A549 (cell line): Measurements from ENCODE around the gene ARAP1. TPM values are rescaled to one million over a fixed set of nuclear protein-coding genes. Genes with fewer than 3 reads are reported as not detected.

ENCODE experiments used
- ATAC-seq, 2 experiments: fragments of 200-7000 bp in 1 of 2; fragments of >200 bp in 1 of 2; cut with Nextera tagmentation in 1 of 2; cut with Tn5 transposase in 1 of 2; 3 replicates each; pipeline versions ENCODE4 v1.8.0 to v1.9.1; 2018 to 2020; ENCODE audit warnings: mild to moderate bottlenecking in 1 of 2, moderate library complexity in 1 of 2
- CTCF ChIA-PET: fragments of 300-600 bp; sonication (Branson Sonifier 250); formaldehyde crosslinking; extraction: SDS; loops from one replicate; lab custom pipeline; 2021; ENCODE audit warnings: antibody characterized with exemption, inconsistent platforms; lab: Yijun Ruan, JAX
- POLR2A ChIA-PET: fragments of 350-600 bp; formaldehyde crosslinking; extraction: SDS; loops from one replicate; lab custom pipeline; 2021; ENCODE audit warnings: antibody characterized with exemption, inconsistent platforms; lab: Yijun Ruan, JAX
- DNase-seq, 2 experiments: peaks; one replicate each; pipeline versions ENCODE4 v3.0.0 to v3.0.0-alpha.2; 2011 to 2016; ENCODE audit warnings: low read depth in 1 of 2, low spot score in 1 of 2
- FAIRE-seq: peaks from 2 replicates; lab custom pipeline; 2011; peaks lifted over from hg19 to GRCh38; lab: Jason Lieb, UNC
- H3K27ac ChIP-seq, 2 experiments: fragments of >200 bp; sonication (Bioruptor Twin); formaldehyde crosslinking; 3 replicates each; pipeline ENCODE4 v1.5.1; 2016 to 2017
- H3K4me1 ChIP-seq: fragments of >200 bp; sonication (Bioruptor Twin); formaldehyde crosslinking; 3 replicates; pipeline ENCODE4 v1.6.1; 2016
- H3K4me2 ChIP-seq: fragments of >200 bp; sonication (Bioruptor Twin); formaldehyde crosslinking; 3 replicates; pipeline ENCODE4 v1.6.1; 2016
- H3K4me3 ChIP-seq: fragments of >200 bp; sonication (Bioruptor Twin); formaldehyde crosslinking; 3 replicates; pipeline ENCODE4 v1.5.1; 2016
- H3K9me3 ChIP-seq: fragments of >200 bp; sonication (Bioruptor Twin); formaldehyde crosslinking; 3 replicates; pipeline ENCODE4 v1.6.1; 2016
- ATOH8 ChIP-seq: fragments of 250-450 bp; sonication (Bioruptor Pico); IDR thresholded peaks from 2 replicates; pipeline ENCODE4 v1.5.0; 2020; ENCODE audit warnings: low read depth, mild to moderate bottlenecking, moderate library complexity
- CEBPB ChIP-seq, 2 experiments: fragments of >200 bp in 1 of 2; sonication (Bioruptor Twin) in 1 of 2; formaldehyde crosslinking in 1 of 2; IDR thresholded peaks; 2 replicates each; pipeline ENCODE4 v1.6.1; 2012 to 2016
- CHD2 ChIP-seq: fragments of 150-350 bp; IDR thresholded peaks from 2 replicates; pipeline ENCODE4 v1.6.1; 2014; ENCODE audit warnings: low read length; ENCODE audit not compliant: partially characterized antibody
- EHF ChIP-seq: fragments of 250-450 bp; sonication (Bioruptor Pico); IDR thresholded peaks from 2 replicates; pipeline ENCODE4 v1.5.0; 2020; ENCODE audit warnings: mild to moderate bottlenecking
- EHMT2 ChIP-seq: fragments of 200-600 bp; sonication (generic); IDR thresholded peaks from 2 replicates; pipeline ENCODE4 v1.6.1; 2016; ENCODE audit warnings: antibody characterized with exemption, low read depth, mild to moderate bottlenecking, moderate library complexity
- EP300 ChIP-seq, 2 experiments: fragments of >200 bp; sonication (Bioruptor Twin); formaldehyde crosslinking; IDR thresholded peaks; 2 replicates in 1 of 2; 3 replicates in 1 of 2; pipeline ENCODE4 v1.6.1; 2016 to 2017
- FOSB ChIP-seq: fragments of 250-450 bp; sonication (Bioruptor Pico); IDR thresholded peaks from 2 replicates; pipeline ENCODE4 v1.5.0; 2020; ENCODE audit warnings: mild to moderate bottlenecking, moderate library complexity
- FOXS1 ChIP-seq: fragments of 250-450 bp; sonication (Bioruptor Pico); IDR thresholded peaks from 2 replicates; pipeline ENCODE4 v1.5.0; 2020; ENCODE audit warnings: mild to moderate bottlenecking, moderate library complexity
- HOXA7 ChIP-seq: fragments of 250-450 bp; sonication (Bioruptor Pico); IDR thresholded peaks from 2 replicates; pipeline ENCODE4 v1.5.0; 2020; ENCODE audit warnings: mild to moderate bottlenecking, moderate library complexity
- HOXB5 ChIP-seq: fragments of 250-450 bp; sonication (Bioruptor Pico); IDR thresholded peaks from 2 replicates; pipeline ENCODE4 v1.5.0; 2020; ENCODE audit warnings: mild to moderate bottlenecking, moderate library complexity
- JUNB ChIP-seq: fragments of >200 bp; sonication (Bioruptor Twin); formaldehyde crosslinking; IDR thresholded peaks from 2 replicates; pipeline ENCODE4 v1.6.1; 2016
- KDM1A ChIP-seq: fragments of 200-600 bp; sonication (generic); IDR thresholded peaks from 2 replicates; pipeline ENCODE4 v1.6.1; 2016; ENCODE audit warnings: low read depth, mild to moderate bottlenecking
- NFE2L2 ChIP-seq: fragments of 150-350 bp; conservative IDR thresholded peaks from 2 replicates; pipeline ENCODE4 v1.6.1; 2014; ENCODE audit warnings: low read length
- NPAS2 ChIP-seq: fragments of 250-450 bp; sonication (Bioruptor Pico); IDR thresholded peaks from 2 replicates; pipeline ENCODE4 v1.8.0; 2022; ENCODE audit warnings: mild to moderate bottlenecking, moderate library complexity, borderline replicate concordance
- NR3C1 ChIP-seq: fragments of >200 bp; sonication (Bioruptor Twin); formaldehyde crosslinking; IDR thresholded peaks from 3 replicates; pipeline ENCODE4 v1.6.1; 2017
- POLR2A ChIP-seq: IDR thresholded peaks from 2 replicates; pipeline ENCODE4 v1.6.1; 2012; ENCODE audit warnings: mild to moderate bottlenecking, low read length
- POLR2AphosphoS2 ChIP-seq: conservative IDR thresholded peaks from 2 replicates; pipeline ENCODE4 v1.6.1; 2012; ENCODE audit warnings: low read length, improper control_type of control experiment, inconsistent platforms
- RCOR1 ChIP-seq: fragments of 150-350 bp; IDR thresholded peaks from 2 replicates; pipeline ENCODE4 v1.6.1; 2014; ENCODE audit warnings: antibody characterized with exemption, low read length, low read depth
- SMC3 ChIP-seq: fragments of >200 bp; sonication (Bioruptor Twin); formaldehyde crosslinking; IDR thresholded peaks from 3 replicates; pipeline ENCODE4 v1.6.1; 2018; ENCODE audit warnings: inconsistent platforms
- TFCP2L1 ChIP-seq: fragments of 250-450 bp; sonication (Bioruptor Pico); IDR thresholded peaks from 2 replicates; pipeline ENCODE4 v1.5.0; 2021; ENCODE audit warnings: mild to moderate bottlenecking
- TP53 ChIP-seq: fragments of 250-450 bp; sonication (Bioruptor Pico); IDR thresholded peaks from 2 replicates; pipeline ENCODE4 v1.5.0; 2021; ENCODE audit warnings: mild to moderate bottlenecking, moderate library complexity
- ZNF302 ChIP-seq: fragments of 250-450 bp; sonication (Bioruptor Pico); IDR thresholded peaks from 2 replicates; pipeline ENCODE4 v1.9.0; 2021; ENCODE audit warnings: inconsistent platforms, mild to moderate bottlenecking, moderate library complexity
- ZSCAN20 ChIP-seq: fragments of 250-450 bp; sonication (Bioruptor Pico); IDR thresholded peaks from 2 replicates; pipeline ENCODE4 v1.8.0; 2022; ENCODE audit warnings: mild to moderate bottlenecking, moderate library complexity
- WGBS: methylation state at CpG from one replicate; pipeline ENCODE4 v1.1.6; 2017; ENCODE audit errors: missing lambda C conversion rate; 5-methylcytosine and 5-hydroxymethylcytosine counted together
- polyA plus RNA-seq, 4 experiments: library from polyadenylated mRNA; depleted of rRNA in 3 of 4; stranded (reverse); fragments of >200 nt; fragmentation: RNase III in 1 of 4; extraction: RNeasy Plus Mini Kit Qiagen cat#74134 plus additional on column Dnase treatment in 1 of 4; gene quantifications; 2 replicates in 3 of 4; 3 replicates in 1 of 4; pipeline ENCODE4 v1.2.3, GENCODE V29; 2011 to 2017
- TF ChIP-seq, protein P1 (sequence below): IDR thresholded peaks from 2 replicates; pipeline ENCODE4 v1.6.1; 2012; ENCODE audit warnings: low read depth, borderline replicate concordance
- TF ChIP-seq, protein P2 (sequence below): fragments of >200 bp; sonication (Bioruptor Twin); formaldehyde crosslinking; IDR thresholded peaks from 3 replicates; pipeline ENCODE4 v1.5.1; 2016
- TF ChIP-seq, protein P3 (sequence below): fragments of 250-450 bp; sonication (Bioruptor Pico); IDR thresholded peaks from 2 replicates; pipeline ENCODE4 v1.5.0; 2021; ENCODE audit warnings: mild to moderate bottlenecking, moderate library complexity, borderline replicate concordance

The ARAP1 gene
- polyA plus RNA-seq, 2 of the 4 experiments (the other 2 are of a cell fraction), result 29.5 to 30.1 TPM

GRCh38 chr11:72686639-72687220 lies 65.5 kb downstream of the ARAP1 start (continued):
- TF ChIP-seq, protein P1, sequence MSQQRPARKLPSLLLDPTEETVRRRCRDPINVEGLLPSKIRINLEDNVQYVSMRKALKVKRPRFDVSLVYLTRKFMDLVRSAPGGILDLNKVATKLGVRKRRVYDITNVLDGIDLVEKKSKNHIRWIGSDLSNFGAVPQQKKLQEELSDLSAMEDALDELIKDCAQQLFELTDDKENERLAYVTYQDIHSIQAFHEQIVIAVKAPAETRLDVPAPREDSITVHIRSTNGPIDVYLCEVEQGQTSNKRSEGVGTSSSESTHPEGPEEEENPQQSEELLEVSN, result no peak
- TF ChIP-seq ZNF302 (no peak), CHD2 (no peak)

- H3K4me3 ChIP-seq, result no peak overlapping the region
- DNase-seq, result no peak
- peaks cover 9% of the 10 kb centered on the region; the same call in 2 of the 3 replicates for H3K4me1 ChIP-seq
- ATAC-seq, result no peak
- 89% methylated on average over 18 of the region's 24 CpGs for WGBS
- POLR2A ChIA-PET, result no interaction called here
- no peak overlapping the region for H3K4me2 ChIP-seq
- TF ChIP-seq HOXA7 (CRISPR knock-in tag) (no peak), RCOR1 (no peak), ATOH8 (CRISPR knock-in tag) (no peak), POLR2A (no peak), TFCP2L1 (CRISPR knock-in tag) (no peak), KDM1A (no peak), NPAS2 (no peak), HOXB5 (CRISPR knock-in tag) (no peak)
- TF ChIP-seq, all 56 proteins: peak for 0
- Histone ChIP-seq H3K9me3 (no peaks in the 10 kb centered on the region), H3K27ac (no peak overlapping the region)
- no peak for FAIRE-seq
- CTCF ChIA-PET, result interaction anchor here (0.9 to 12.5 kb wide), 17 partner anchors 14 to 557 kb away, joined by 3 to 293 read pairs (median 22); partner anchors contain the start of gene PDE2A
These were observed 66.4 kb downstream of the ARAP1 start for GRCh38 chr11:72685560-72686480.

GRCh38 chr11:72684236-72684912 lies 67.8 kb downstream of the ARAP1 start:
- 0 out of 6 replicates have a peak overlapping the region, but pooled peaks of 1 of the 2 experiments have one; percentile 11 for H3K27ac ChIP-seq
- DNase-seq (peak; percentile 76 to 97), FAIRE-seq (no peak), ATAC-seq (peak; percentile 81 to 93)
- ChIA-PET POLR2A (no interaction called here), CTCF (interaction anchor here (0.6 to 12.5 kb wide), 67 partner anchors 8 to 1425 kb away, joined by 3 to 293 read pairs (median 4); partner anchors contain the start of gene PDE2A)
- H3K4me2 ChIP-seq, result no peak overlapping the region
- H3K9me3 ChIP-seq, result no peaks in the 10 kb centered on the region
- peaks cover 9% of the 10 kb centered on the region; the same call in 2 of the 3 replicates for H3K4me1 ChIP-seq
- WGBS, result 34% methylated on average over 9 of the region's 9 CpGs
- H3K4me3 ChIP-seq, result no peak overlapping the region
- TF ChIP-seq JUNB (no peak), TP53 (no peak), EHMT2 (no peak), TFCP2L1 (CRISPR knock-in tag) (no peak), CEBPB (IDR thresholded peaks at IDR 0.05) (no peak), NR3C1 (no peak), SMC3 (peak; percentile 63), FOXS1 (no peak), EP300 (IDR thresholded peaks at IDR 0.05) (no peak), POLR2AphosphoS2 (no peak), FOSB (CRISPR knock-in tag) (no peak), NFE2L2 (no peak), EHF (CRISPR knock-in tag) (no peak), ZSCAN20 (CRISPR knock-in tag) (no peak), ATOH8 (CRISPR knock-in tag) (no peak)
- TF ChIP-seq, protein P1, result no peak
- TF ChIP-seq, protein P2, sequence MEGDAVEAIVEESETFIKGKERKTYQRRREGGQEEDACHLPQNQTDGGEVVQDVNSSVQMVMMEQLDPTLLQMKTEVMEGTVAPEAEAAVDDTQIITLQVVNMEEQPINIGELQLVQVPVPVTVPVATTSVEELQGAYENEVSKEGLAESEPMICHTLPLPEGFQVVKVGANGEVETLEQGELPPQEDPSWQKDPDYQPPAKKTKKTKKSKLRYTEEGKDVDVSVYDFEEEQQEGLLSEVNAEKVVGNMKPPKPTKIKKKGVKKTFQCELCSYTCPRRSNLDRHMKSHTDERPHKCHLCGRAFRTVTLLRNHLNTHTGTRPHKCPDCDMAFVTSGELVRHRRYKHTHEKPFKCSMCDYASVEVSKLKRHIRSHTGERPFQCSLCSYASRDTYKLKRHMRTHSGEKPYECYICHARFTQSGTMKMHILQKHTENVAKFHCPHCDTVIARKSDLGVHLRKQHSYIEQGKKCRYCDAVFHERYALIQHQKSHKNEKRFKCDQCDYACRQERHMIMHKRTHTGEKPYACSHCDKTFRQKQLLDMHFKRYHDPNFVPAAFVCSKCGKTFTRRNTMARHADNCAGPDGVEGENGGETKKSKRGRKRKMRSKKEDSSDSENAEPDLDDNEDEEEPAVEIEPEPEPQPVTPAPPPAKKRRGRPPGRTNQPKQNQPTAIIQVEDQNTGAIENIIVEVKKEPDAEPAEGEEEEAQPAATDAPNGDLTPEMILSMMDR, result peak; percentile 59
- TF ChIP-seq, protein P3, sequence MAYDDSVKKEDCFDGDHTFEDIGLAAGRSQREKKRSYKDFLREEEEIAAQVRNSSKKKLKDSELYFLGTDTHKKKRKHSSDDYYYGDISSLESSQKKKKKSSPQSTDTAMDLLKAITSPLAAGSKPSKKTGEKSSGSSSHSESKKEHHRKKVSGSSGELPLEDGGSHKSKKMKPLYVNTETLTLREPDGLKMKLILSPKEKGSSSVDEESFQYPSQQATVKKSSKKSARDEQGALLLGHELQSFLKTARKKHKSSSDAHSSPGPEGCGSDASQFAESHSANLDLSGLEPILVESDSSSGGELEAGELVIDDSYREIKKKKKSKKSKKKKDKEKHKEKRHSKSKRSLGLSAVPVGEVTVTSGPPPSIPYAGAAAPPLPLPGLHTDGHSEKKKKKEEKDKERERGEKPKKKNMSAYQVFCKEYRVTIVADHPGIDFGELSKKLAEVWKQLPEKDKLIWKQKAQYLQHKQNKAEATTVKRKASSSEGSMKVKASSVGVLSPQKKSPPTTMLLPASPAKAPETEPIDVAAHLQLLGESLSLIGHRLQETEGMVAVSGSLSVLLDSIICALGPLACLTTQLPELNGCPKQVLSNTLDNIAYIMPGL (CRISPR knock-in tag), result no peak
